ENCODE data around the gene SLC35F2.

Gene SLC35F2

DNA sequence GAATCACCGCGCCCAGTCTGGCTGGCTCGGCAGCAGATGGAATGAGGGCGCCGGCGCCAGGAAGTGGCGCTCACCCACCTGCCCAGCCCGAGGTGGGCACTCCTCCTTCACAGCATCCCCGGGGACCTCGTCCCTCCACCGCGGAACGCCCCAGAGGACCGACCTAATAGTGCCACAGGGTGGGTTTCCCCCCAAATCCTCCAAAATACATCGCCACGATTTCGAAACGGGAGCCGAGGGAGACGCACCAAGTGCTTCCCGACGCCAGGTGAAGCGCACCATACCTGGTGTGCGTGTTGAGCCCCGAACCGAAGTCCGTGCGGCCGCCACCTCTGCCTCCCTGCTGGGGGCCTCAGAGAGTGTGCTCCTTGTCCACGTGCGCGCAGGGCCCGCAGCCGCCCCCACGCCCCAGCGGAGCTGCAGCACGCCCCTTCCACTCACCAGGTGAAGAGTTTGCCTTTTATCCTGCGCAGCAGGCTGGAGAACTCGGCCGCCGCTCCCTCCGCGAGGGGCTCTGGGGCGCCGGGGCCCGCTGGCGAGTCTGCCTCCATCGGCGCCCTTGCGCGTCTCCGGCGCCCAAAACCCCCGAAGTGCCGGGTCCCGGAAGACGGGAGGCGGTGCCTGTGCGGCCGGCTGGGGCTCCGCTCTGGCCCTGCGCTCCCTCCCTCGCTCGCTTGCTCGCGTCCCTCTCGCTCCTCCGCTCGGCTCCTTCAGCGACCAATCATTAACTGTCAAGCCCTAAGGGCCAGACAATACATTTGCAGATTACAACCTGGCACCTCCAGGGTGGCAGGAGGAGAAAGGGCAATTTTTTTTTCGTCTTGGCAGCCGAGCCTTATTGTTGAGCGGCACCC, at the start of gene SLC35F2:
TSS of gene SLC35F2 (minus strand) at position 571 of the 854 bp plus-strand sequence. CDS start at position 551, 20 bp downstream.
- H3K79me2 ChIP-seq (ENCODE audit: low read length), result peaks cover 50% of the 10 kb centered on the region
- peak; percentile 30 for TF ChIP-seq CTCF (IDR thresholded peaks at IDR 0.05; ENCODE audit: low read length)
- no peak for TF ChIP-seq EZH2phosphoT487 (IDR thresholded peaks at IDR 0.05; ENCODE audit: low read length)
- TF ChIP-seq EZH2 (optimal IDR thresholded peaks at IDR 0.05; ENCODE audit: low read depth, low read length), result no peak
- peak; percentile 91 for DNase-seq
- H3K36me3 ChIP-seq (replicated peaks; ENCODE audit: insufficient read depth, low read length), result no peaks in the 10 kb centered on the region
- H2AFZ ChIP-seq (ENCODE audit: low read length), result peak within 1 kb of the TSS; percentile 86
- H3K4me1 ChIP-seq (ENCODE audit: low read length), result peaks cover 9% of the 10 kb centered on the region; the same call in 1 of the 2 replicates
- peak within 1 kb of the TSS; percentile 73 for H3K9ac ChIP-seq (ENCODE audit: low read length)
- peaks cover 18% of the 10 kb centered on the region for H3F3A ChIP-seq (ENCODE audit: insufficient read depth, low read length)
- H4K20me1 ChIP-seq (ENCODE audit: insufficient read depth, low read length), result no peaks in the 10 kb centered on the region
- H3K9me2 ChIP-seq (replicated peaks; ENCODE audit: insufficient read depth, low read length), result no peaks in the 10 kb centered on the region
- peak within 1 kb of the TSS; percentile 94 for H3K4me2 ChIP-seq (ENCODE audit: low read depth, low read length)
- no peaks in the 10 kb centered on the region for H3K9me3 ChIP-seq (replicated peaks; ENCODE audit: insufficient read depth, low read length)
- H3K27ac ChIP-seq (ENCODE audit: low read length), result peak within 1 kb of the TSS; percentile 81
- H3K4me3 ChIP-seq (ENCODE audit: low read length), result peak within 1 kb of the TSS; percentile 95
- H3K27me3 ChIP-seq (replicated peaks; ENCODE audit: insufficient read depth, low read length), result no peaks in the 10 kb centered on the region

GRCh38 chr11:107908211-107908610, 49.6 kb upstream of the SLC35F2 start:
- DNase-seq, result no peak
- Histone ChIP-seq H3K9ac (ENCODE audit: low read length) (no peak overlapping the region), H3K27ac (ENCODE audit: low read length) (no peak overlapping the region), H3K4me2 (ENCODE audit: low read depth, low read length) (no peak overlapping the region), H2AFZ (ENCODE audit: low read length) (no peak overlapping the region), H3K9me2 (replicated peaks; ENCODE audit: insufficient read depth, low read length) (no peaks in the 10 kb centered on the region), H3F3A (ENCODE audit: insufficient read depth, low read length) (no peaks in the 10 kb centered on the region), H3K9me3 (replicated peaks; ENCODE audit: insufficient read depth, low read length) (no peaks in the 10 kb centered on the region), H3K4me3 (ENCODE audit: low read length) (no peak overlapping the region), H4K20me1 (ENCODE audit: insufficient read depth, low read length) (no peaks in the 10 kb centered on the region), H3K36me3 (replicated peaks; ENCODE audit: insufficient read depth, low read length) (no peaks in the 10 kb centered on the region), H3K27me3 (replicated peaks; ENCODE audit: insufficient read depth, low read length) (no peaks in the 10 kb centered on the region), H3K4me1 (ENCODE audit: low read length) (no peaks in the 10 kb centered on the region), H3K79me2 (ENCODE audit: low read length) (no peaks in the 10 kb centered on the region)
- TF ChIP-seq EZH2 (optimal IDR thresholded peaks at IDR 0.05; ENCODE audit: low read depth, low read length), result no peak
- no peak for TF ChIP-seq EZH2phosphoT487 (IDR thresholded peaks at IDR 0.05; ENCODE audit: low read length)
- TF ChIP-seq CTCF (IDR thresholded peaks at IDR 0.05; ENCODE audit: low read length), result no peak

DNA sequence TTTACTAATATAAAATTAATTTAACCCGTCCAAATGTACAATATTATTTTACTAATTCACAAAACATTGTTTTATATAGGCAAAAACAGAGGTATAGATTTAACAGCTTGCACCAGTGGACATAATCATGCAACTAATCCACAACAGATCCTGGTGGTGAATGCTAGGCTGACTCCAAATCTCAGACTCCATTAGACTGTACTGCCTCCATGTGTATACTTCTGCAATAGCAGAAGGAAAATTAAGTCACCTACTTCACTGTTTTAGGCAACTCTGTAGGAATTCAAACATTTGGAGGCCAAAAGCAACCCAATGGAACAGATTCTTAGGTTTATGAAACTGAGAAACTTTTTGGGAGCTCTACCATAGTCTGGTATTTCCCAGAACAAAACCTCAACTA, 39.7 kb upstream of the SLC35F2 start:
- Histone ChIP-seq H3K27ac (ENCODE audit: low read length) (no peak overlapping the region), H3K4me3 (ENCODE audit: low read length) (no peak overlapping the region), H3K36me3 (replicated peaks; ENCODE audit: insufficient read depth, low read length) (no peaks in the 10 kb centered on the region), H3K79me2 (ENCODE audit: low read length) (no peaks in the 10 kb centered on the region), H3K9me3 (replicated peaks; ENCODE audit: insufficient read depth, low read length) (no peaks in the 10 kb centered on the region), H3K9ac (ENCODE audit: low read length) (no peak overlapping the region), H4K20me1 (ENCODE audit: insufficient read depth, low read length) (no peaks in the 10 kb centered on the region), H3K9me2 (replicated peaks; ENCODE audit: insufficient read depth, low read length) (no peaks in the 10 kb centered on the region), H3K4me2 (ENCODE audit: low read depth, low read length) (no peak overlapping the region), H2AFZ (ENCODE audit: low read length) (no peak overlapping the region), H3F3A (ENCODE audit: insufficient read depth, low read length) (no peaks in the 10 kb centered on the region), H3K4me1 (ENCODE audit: low read length) (no peaks in the 10 kb centered on the region), H3K27me3 (replicated peaks; ENCODE audit: insufficient read depth, low read length) (no peaks in the 10 kb centered on the region)
- peak; percentile 43 for TF ChIP-seq CTCF (IDR thresholded peaks at IDR 0.05; ENCODE audit: low read length)
- no peak for TF ChIP-seq EZH2phosphoT487 (IDR thresholded peaks at IDR 0.05; ENCODE audit: low read length)
- peak; percentile 40 for DNase-seq

Data from MM.1S (cell line).